ENCODE data around the gene COL10A1.

DNA sequence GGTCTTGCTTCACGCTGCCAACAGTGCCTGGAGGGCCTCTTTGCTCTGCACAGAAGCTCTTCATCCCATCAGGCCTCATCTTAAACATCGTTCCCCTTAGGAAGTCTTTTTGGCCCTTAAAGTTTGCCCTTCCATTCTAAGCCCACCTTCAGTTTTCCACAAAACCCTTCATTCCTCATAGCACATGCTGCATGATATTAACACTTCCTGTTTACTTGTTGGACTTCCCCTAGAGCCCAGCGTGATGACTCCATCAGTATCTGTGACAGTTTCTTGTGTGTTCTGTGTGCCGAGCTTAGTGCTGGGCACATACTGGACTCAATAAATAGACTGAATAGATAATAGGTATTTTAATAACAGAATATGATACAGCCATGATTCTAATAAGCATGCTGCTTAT lies 23.1 kb downstream of the COL10A1 start:
- TF ChIP-seq, protein P1, sequence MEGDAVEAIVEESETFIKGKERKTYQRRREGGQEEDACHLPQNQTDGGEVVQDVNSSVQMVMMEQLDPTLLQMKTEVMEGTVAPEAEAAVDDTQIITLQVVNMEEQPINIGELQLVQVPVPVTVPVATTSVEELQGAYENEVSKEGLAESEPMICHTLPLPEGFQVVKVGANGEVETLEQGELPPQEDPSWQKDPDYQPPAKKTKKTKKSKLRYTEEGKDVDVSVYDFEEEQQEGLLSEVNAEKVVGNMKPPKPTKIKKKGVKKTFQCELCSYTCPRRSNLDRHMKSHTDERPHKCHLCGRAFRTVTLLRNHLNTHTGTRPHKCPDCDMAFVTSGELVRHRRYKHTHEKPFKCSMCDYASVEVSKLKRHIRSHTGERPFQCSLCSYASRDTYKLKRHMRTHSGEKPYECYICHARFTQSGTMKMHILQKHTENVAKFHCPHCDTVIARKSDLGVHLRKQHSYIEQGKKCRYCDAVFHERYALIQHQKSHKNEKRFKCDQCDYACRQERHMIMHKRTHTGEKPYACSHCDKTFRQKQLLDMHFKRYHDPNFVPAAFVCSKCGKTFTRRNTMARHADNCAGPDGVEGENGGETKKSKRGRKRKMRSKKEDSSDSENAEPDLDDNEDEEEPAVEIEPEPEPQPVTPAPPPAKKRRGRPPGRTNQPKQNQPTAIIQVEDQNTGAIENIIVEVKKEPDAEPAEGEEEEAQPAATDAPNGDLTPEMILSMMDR (IDR thresholded peaks at IDR 0.05), result no peak
- TF ChIP-seq POLR2A (IDR thresholded peaks at IDR 0.05), result no peak
